ENCODE results near the gene ZIC5.
A peak's percentile ranks its signal among the peaks of the same experiment; 100 is the strongest.

The ZIC5 gene

GRCh38 chr13:99971576-99972189 is at the start of gene ZIC5:
Gene ZIC5 (minus strand): TSS chr13:99971767. CDS start chr13:99971603, 164 bp downstream.
- DNase-seq = no peak

- DNase-seq = no peak
Measured at GRCh38 chr13:100019780-100020356, 48.3 kb upstream of the ZIC5 start.

- DNase-seq = no peak
Measured at GRCh38 chr13:100014621-100015020, 43.1 kb upstream of the ZIC5 start.

- no peak for DNase-seq
Measured at GRCh38 chr13:99998261-99998660, 26.7 kb upstream of the ZIC5 start.

GRCh38 chr13:99997702-99998214 is 26.2 kb upstream of the ZIC5 start:
- DNase-seq = no peak

GRCh38 chr13:99996381-99996973 is 24.9 kb upstream of the ZIC5 start:
- peak; percentile 81 to 82 for DNase-seq

GRCh38 chr13:99995589-99996380 is 24.2 kb upstream of the ZIC5 start:
- no peak for DNase-seq

- DNase-seq = no peak
Measured at GRCh38 chr13:99995104-99995588, 23.6 kb upstream of the ZIC5 start.

GRCh38 chr13:99994638-99995020 is 23.1 kb upstream of the ZIC5 start:
- no peak for DNase-seq

GRCh38 chr13:99993660-99994637 is 22.4 kb upstream of the ZIC5 start:
- no peak for DNase-seq

GRCh38 chr13:99992949-99993351 is 21.4 kb upstream of the ZIC5 start:
- DNase-seq = no peak

GRCh38 chr13:99991828-99992775 is 20.5 kb upstream of the ZIC5 start:
- no peak for DNase-seq

GRCh38 chr13:99991013-99991827 is 19.7 kb upstream of the ZIC5 start:
- no peak for DNase-seq

- no peak for DNase-seq
Measured at GRCh38 chr13:99990126-99990977, 18.8 kb upstream of the ZIC5 start.

- no peak for DNase-seq
Measured at GRCh38 chr13:99989276-99990125, 17.9 kb upstream of the ZIC5 start.

- no peak for DNase-seq
Measured at GRCh38 chr13:99988529-99989275, 17.1 kb upstream of the ZIC5 start.
